Trophoblast cell (in vitro differentiated cells and primary cell): ENCODE results near the gene GRAMD1A.

ENCODE experiments used
- DNase-seq, 2 donors: peaks; one replicate each; pipeline ENCODE4 v3.0.0-alpha.2; 2016
- H2AFZ ChIP-seq: 2 replicates; pipeline ENCODE4 v1.6.1; 2013; ENCODE audit warnings: low read length, moderate library complexity, mild to moderate bottlenecking; ENCODE audit not compliant: insufficient read depth, poor library complexity
- H2AK5ac ChIP-seq: 2 replicates; pipeline ENCODE4 v1.6.1; 2013; ENCODE audit warnings: mild to moderate bottlenecking, low read length
- H2BK120ac ChIP-seq: 2 replicates; pipeline ENCODE4 v1.6.1; 2013; ENCODE audit warnings: low read length, mild to moderate bottlenecking, moderate library complexity; ENCODE audit not compliant: insufficient read depth, poor library complexity
- H2BK12ac ChIP-seq: 2 replicates; pipeline ENCODE4 v1.6.1; 2013; ENCODE audit warnings: mild to moderate bottlenecking, low read length, moderate library complexity
- H2BK5ac ChIP-seq: 2 replicates; pipeline ENCODE4 v1.6.1; 2013; ENCODE audit warnings: low read length, low read depth, moderate library complexity, mild to moderate bottlenecking; ENCODE audit not compliant: poor library complexity
- H3K14ac ChIP-seq: 2 replicates; pipeline ENCODE4 v1.6.1; 2013; ENCODE audit warnings: mild to moderate bottlenecking, low read length
- H3K18ac ChIP-seq: 2 replicates; pipeline ENCODE4 v1.6.1; 2013; ENCODE audit warnings: mild to moderate bottlenecking, low read length
- H3K23ac ChIP-seq: 2 replicates; pipeline ENCODE4 v1.6.1; 2013; ENCODE audit warnings: low read length
- H3K27ac ChIP-seq: 2 replicates; pipeline ENCODE4 v1.5.1; 2013; ENCODE audit warnings: low read depth, mild to moderate bottlenecking, inconsistent platforms, low read length, moderate library complexity
- H3K27me3 ChIP-seq: 2 replicates; pipeline ENCODE4 v1.6.1; 2013; ENCODE audit warnings: inconsistent platforms, mild to moderate bottlenecking, low read length, moderate library complexity; ENCODE audit not compliant: insufficient read depth
- H3K36me3 ChIP-seq, 2 experiments: 1 replicate in 1 of 2; 2 replicates in 1 of 2; pipeline ENCODE4 v1.6.1; 2013; ENCODE audit warnings: low read length in 2 of 2, mild to moderate bottlenecking in 2 of 2, moderate library complexity in 1 of 2; ENCODE audit not compliant: insufficient read depth in 2 of 2, control insufficient read depth in 1 of 2
- H3K4ac ChIP-seq: 2 replicates; pipeline ENCODE4 v1.6.1; 2013; ENCODE audit warnings: low read depth, mild to moderate bottlenecking, low read length, moderate library complexity
- H3K4me1 ChIP-seq, 2 experiments: 1 replicate in 1 of 2; 2 replicates in 1 of 2; pipeline ENCODE4 v1.6.1; 2013; ENCODE audit warnings: low read length in 2 of 2, mild to moderate bottlenecking in 2 of 2, moderate library complexity in 1 of 2; ENCODE audit not compliant: insufficient read depth in 2 of 2, control insufficient read depth in 1 of 2
- H3K4me2 ChIP-seq: 2 replicates; pipeline ENCODE4 v1.6.1; 2013; ENCODE audit warnings: inconsistent platforms, mild to moderate bottlenecking, low read length, moderate library complexity
- H3K4me3 ChIP-seq: 2 replicates; pipeline ENCODE4 v1.5.1; 2013; ENCODE audit warnings: mild to moderate bottlenecking, low read depth, low read length, inconsistent platforms
- H3K79me1 ChIP-seq: one replicate; pipeline ENCODE4 v1.6.1; 2013; ENCODE audit warnings: low read length
- H3K79me2 ChIP-seq: 2 replicates; pipeline ENCODE4 v1.6.1; 2013; ENCODE audit warnings: low read length, mild to moderate bottlenecking; ENCODE audit not compliant: control insufficient read depth, insufficient read depth, poor library complexity
- H3K9ac ChIP-seq: 2 replicates; pipeline ENCODE4 v1.6.1; 2013; ENCODE audit warnings: mild to moderate bottlenecking, low read length
- H3K9me3 ChIP-seq: 2 replicates; pipeline ENCODE4 v1.6.1; 2013; ENCODE audit warnings: low read depth, mild to moderate bottlenecking, control low read depth, inconsistent platforms, low read length; ENCODE audit not compliant: insufficient read depth
- H4K12ac ChIP-seq: 2 replicates; pipeline ENCODE4 v1.6.1; 2013; ENCODE audit warnings: low read depth, mild to moderate bottlenecking, low read length, moderate library complexity
- H4K8ac ChIP-seq: 2 replicates; pipeline ENCODE4 v1.6.1; 2013; ENCODE audit warnings: low read depth, mild to moderate bottlenecking, low read length, moderate library complexity
- H4K91ac ChIP-seq: one replicate; pipeline ENCODE4 v1.6.1; 2013; ENCODE audit warnings: low read depth, mild to moderate bottlenecking, low read length, moderate library complexity
- WGBS: extraction: QIAGEN DNeasy Blood & Tissue Kit; methylation state at CpG from one replicate; pipeline ENCODE4 v1.1.7; 2013; ENCODE audit warnings: missing lambda C conversion rate; ENCODE audit not compliant: insufficient read length, insufficient coverage; ENCODE audit errors: extremely low coverage; 5-methylcytosine and 5-hydroxymethylcytosine counted together

Gene GRAMD1A

GRCh38 chr19:34960103-34960805, 39.9 kb upstream of the GRAMD1A start:
- no peak overlapping the region for H3K18ac ChIP-seq
- DNase-seq = no peak
- no CpG with 5 or more reads among the region's 8 CpGs for WGBS

DNA sequence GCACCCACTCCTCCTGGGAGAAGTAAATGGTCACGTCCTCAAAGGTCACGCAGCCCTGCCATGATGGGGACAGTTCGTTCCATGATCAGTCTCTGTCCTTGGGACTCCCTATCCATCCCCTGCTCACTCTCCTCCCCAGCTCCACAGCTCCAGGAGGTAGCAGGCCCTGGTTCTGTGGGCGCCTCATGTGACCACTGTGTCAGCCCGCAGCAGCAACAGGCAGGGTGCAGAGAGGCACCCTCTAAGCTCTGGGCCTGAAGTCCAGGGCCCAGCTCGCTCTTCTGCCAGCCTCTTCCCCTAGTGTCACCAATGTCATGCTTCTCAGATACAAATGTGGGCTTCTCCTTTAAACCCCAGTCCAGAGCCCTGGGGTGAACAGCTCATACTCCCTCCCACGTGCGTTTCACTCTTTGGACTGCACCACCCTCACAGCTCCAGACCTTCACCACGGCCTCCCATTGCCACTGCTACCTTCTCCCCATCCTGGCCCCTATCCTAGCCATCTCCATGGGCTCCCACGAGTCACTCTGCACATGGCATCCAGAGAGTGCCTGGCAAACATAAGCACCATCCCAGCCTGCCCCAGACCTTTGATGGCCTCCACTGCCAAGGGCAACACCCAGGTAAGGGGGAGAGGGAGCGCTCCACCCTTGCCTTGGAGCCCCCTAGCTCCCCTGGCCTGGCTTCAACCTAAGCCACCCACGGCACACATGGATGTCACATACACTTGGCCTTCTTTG, 39.0 kb upstream of the GRAMD1A start:
- no peaks in the 10 kb centered on the region for H3K27me3 ChIP-seq
- no peak overlapping the region for H3K4me3 ChIP-seq
- H3K4ac ChIP-seq = no peak overlapping the region
- H3K4me1 ChIP-seq = peaks cover 11 to 13% of the 10 kb centered on the region in 2 experiments
- no peak for DNase-seq
- H3K36me3 ChIP-seq = peaks cover 23 to 37% of the 10 kb centered on the region in 2 experiments
- H3K23ac ChIP-seq = no peak overlapping the region
- no peak overlapping the region for H3K14ac ChIP-seq
- H4K91ac ChIP-seq = no peak overlapping the region
- H2AK5ac ChIP-seq = no peak overlapping the region
- H4K8ac ChIP-seq = no peak overlapping the region
- H2BK5ac ChIP-seq = no peak overlapping the region
- H2BK12ac ChIP-seq = no peak overlapping the region
- H3K79me1 ChIP-seq = peaks cover 7% of the 10 kb centered on the region
- no peak overlapping the region for H3K18ac ChIP-seq
- H2BK120ac ChIP-seq = no peak overlapping the region
- no peak overlapping the region for H3K9ac ChIP-seq
- H3K4me2 ChIP-seq = no peak overlapping the region
- no peak overlapping the region for H3K27ac ChIP-seq
- H3K9me3 ChIP-seq = peaks cover 37% of the 10 kb centered on the region
- H2AFZ ChIP-seq = no peak overlapping the region
- WGBS = no CpG with 5 or more reads among the region's 12 CpGs
- no peak overlapping the region for H4K12ac ChIP-seq
- H3K79me2 ChIP-seq = peaks cover 3% of the 10 kb centered on the region

More at GRCh38 chr19:34960103-34960805, 39.9 kb upstream of the GRAMD1A start:
- no peak overlapping the region for H2BK5ac ChIP-seq
- peaks cover 37% of the 10 kb centered on the region for H3K9me3 ChIP-seq
- H3K4ac ChIP-seq = no peak overlapping the region
- peaks cover 11 to 13% of the 10 kb centered on the region in 2 experiments for H3K4me1 ChIP-seq
- no peak overlapping the region for H3K23ac ChIP-seq
- H3K79me2 ChIP-seq = peaks cover 3% of the 10 kb centered on the region
- no peak overlapping the region for H2AK5ac ChIP-seq
- peaks cover 23 to 37% of the 10 kb centered on the region in 2 experiments for H3K36me3 ChIP-seq
- no peak overlapping the region for H2AFZ ChIP-seq
- H4K12ac ChIP-seq = no peak overlapping the region
- H3K4me2 ChIP-seq = no peak overlapping the region
- H3K4me3 ChIP-seq = no peak overlapping the region
- H3K27me3 ChIP-seq = no peaks in the 10 kb centered on the region
- no peak overlapping the region for H3K14ac ChIP-seq
- no peak overlapping the region for H3K9ac ChIP-seq
- H4K91ac ChIP-seq = no peak overlapping the region
- H2BK120ac ChIP-seq = no peak overlapping the region
- H3K27ac ChIP-seq = no peak overlapping the region
- no peak overlapping the region for H2BK12ac ChIP-seq
- H4K8ac ChIP-seq = no peak overlapping the region
- H3K79me1 ChIP-seq = peaks cover 7% of the 10 kb centered on the region

GRCh38 chr19:34961775-34962686, 38.1 kb upstream of the GRAMD1A start:
- DNase-seq = no peak
- Histone ChIP-seq H2AK5ac (no peak overlapping the region), H4K12ac (no peak overlapping the region), H3K9me3 (peaks cover 35% of the 10 kb centered on the region), H3K4me1 (peaks cover 11 to 13% of the 10 kb centered on the region in 2 experiments), H4K91ac (no peak overlapping the region), H3K36me3 (peaks cover 23 to 37% of the 10 kb centered on the region in 2 experiments), H3K4me3 (no peak overlapping the region), H3K23ac (no peak overlapping the region), H3K79me1 (peaks cover 7% of the 10 kb centered on the region), H3K4ac (no peak overlapping the region), H2BK12ac (no peak overlapping the region), H3K27ac (no peak overlapping the region), H2BK120ac (no peak overlapping the region), H3K14ac (no peak overlapping the region), H3K9ac (no peak overlapping the region), H3K4me2 (peak overlapping the region; percentile 72), H2AFZ (no peak overlapping the region), H2BK5ac (no peak overlapping the region), H3K18ac (no peak overlapping the region), H3K27me3 (no peaks in the 10 kb centered on the region), H4K8ac (no peak overlapping the region), H3K79me2 (peaks cover 3% of the 10 kb centered on the region)
- WGBS = no CpG with 5 or more reads among the region's 5 CpGs
